Activated CD4-positive, alpha-beta memory T cell treated with anti-CD3 and anti-CD28 coated beads for 36 hours (primary cell): Measurements from ENCODE around the gene GGTA1. TPM values are rescaled to one million over a fixed set of nuclear protein-coding genes. Genes with fewer than 3 reads are reported as not detected.

ENCODE experiments used
- CTCF ChIA-PET: fragments of 350-600 bp; sonication (Branson Sonifier 250); formaldehyde crosslinking; loops from one replicate; lab custom pipeline; 2021; ENCODE audit warnings: antibody characterized with exemption, inconsistent platforms; lab: Charles Lee
- POLR2A ChIA-PET: fragments of 350-600 bp; sonication (Branson Sonifier 250); formaldehyde crosslinking; loops from one replicate; lab custom pipeline; 2021; ENCODE audit warnings: antibody characterized with exemption; lab: Charles Lee
- DNase-seq: peaks from one replicate; pipeline ENCODE4 v3.0.0-alpha.2; 2020
- H3K27ac Mint-ChIP-seq: one replicate; pipeline ENCODE4 v1.8.0; 2021; ENCODE audit warnings: mixed read lengths
- H3K27me3 Mint-ChIP-seq: one replicate; pipeline ENCODE4 v1.8.0; 2021; ENCODE audit warnings: mixed read lengths
- H3K36me3 Mint-ChIP-seq: one replicate; pipeline ENCODE4 v1.8.0; 2021; ENCODE audit warnings: mixed read lengths
- H3K4me1 Mint-ChIP-seq: one replicate; pipeline ENCODE4 v1.8.0; 2021; ENCODE audit warnings: low read depth, mixed read lengths
- H3K4me3 Mint-ChIP-seq: one replicate; pipeline ENCODE4 v1.8.0; 2021; ENCODE audit warnings: mild to moderate bottlenecking, mixed read lengths
- H3K9me3 Mint-ChIP-seq: one replicate; pipeline ENCODE4 v1.8.0; 2021; ENCODE audit warnings: mixed read lengths
- intact Hi-C: fragments of 100-400 bp; cut with micrococcal nuclease; formaldehyde crosslinking; loops from one replicate; pipeline ENCODE4 v1.15.1; 2023
- total RNA-seq, 2 experiments: library from RNA; stranded (reverse); gene quantifications; one replicate each; pipeline ENCODE4 v1.2.3, GENCODE V29; 2021

GGTA1 gene
- not detected for total RNA-seq

DNA sequence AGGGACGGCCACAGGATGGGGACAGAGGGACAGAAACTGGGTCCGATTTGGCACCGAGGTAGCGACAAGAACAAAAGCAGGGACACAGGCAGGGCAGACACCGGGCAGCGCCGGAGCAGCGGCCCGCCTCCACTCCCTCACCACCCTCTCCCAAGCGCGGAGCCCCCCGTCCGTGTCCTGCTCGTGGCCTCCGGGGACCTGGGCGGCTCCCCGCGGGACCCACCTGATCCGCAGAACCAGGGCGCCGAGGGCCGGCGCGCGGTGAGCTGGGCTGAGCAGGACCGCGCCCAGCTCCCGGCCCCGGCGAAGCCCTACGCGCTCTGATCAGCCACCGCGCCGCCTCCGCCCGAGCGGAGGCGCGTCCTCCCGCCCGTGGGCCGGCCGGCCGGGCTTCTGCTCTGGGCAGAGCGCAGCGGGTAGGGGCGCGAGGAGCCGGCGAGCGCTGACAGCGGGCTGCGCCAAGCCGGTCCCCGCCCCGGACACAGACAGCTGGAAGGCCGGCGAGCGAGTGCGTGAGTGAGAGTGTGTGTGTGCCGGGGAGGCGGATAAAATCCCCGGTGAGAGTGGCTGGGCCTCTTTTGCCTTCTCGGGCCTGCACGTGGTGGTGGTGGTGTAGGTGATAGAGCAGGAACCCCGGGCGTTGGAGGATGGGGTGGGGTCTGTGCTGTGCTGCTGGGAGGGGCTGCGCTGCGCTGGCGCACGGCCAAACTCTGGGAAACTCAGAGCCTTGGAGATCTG is at the start of gene GGTA1:
GGTA1 (minus strand) TSS at position 418 of the 738 bp plus-strand sequence. CDS start 31,922 bp downstream, outside the sequence.
- ChIA-PET CTCF (no interaction called here), POLR2A (no interaction called here)
- DNase-seq, result peak; percentile 19
- peaks cover 17% of the 10 kb centered on the region for H3K4me1 Mint-ChIP-seq
- H3K9me3 Mint-ChIP-seq, result peaks cover 5% of the 10 kb centered on the region
- no peaks in the 10 kb centered on the region for H3K36me3 Mint-ChIP-seq
- intact Hi-C loops, result loop anchor here (10.0 kb wide), 1 partner anchor 55 kb away; no protein-coding TSS in a partner anchor
- H3K4me3 Mint-ChIP-seq, result peak within 1 kb of the TSS; percentile 58
- H3K27me3 Mint-ChIP-seq, result peaks cover 55% of the 10 kb centered on the region
- H3K27ac Mint-ChIP-seq, result no peak within 1 kb of the TSS

DNA sequence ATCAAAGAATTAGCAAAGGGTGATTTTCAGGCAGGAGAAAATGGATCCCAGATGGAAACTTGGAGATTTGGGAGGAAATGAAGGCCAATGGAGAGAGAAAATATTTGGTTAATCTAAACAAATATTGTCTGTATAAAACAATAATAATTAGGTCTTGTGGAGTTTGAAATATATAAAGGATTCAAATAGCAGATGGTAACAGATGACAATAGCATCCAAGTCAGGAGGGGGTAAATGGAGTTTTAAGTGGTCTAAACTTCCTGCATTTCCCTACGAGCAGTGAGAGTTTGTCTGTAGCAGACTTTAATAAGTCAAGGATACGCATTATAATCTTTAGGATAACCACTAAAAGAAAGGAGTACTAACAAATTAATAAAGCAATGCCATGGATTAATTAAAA is 49.0 kb upstream of the GGTA1 start:
- Mint-ChIP-seq H3K36me3 (no peaks in the 10 kb centered on the region), H3K4me3 (no peak overlapping the region), H3K27ac (no peak overlapping the region), H3K27me3 (peaks cover 18% of the 10 kb centered on the region), H3K9me3 (no peaks in the 10 kb centered on the region), H3K4me1 (peaks cover 4% of the 10 kb centered on the region)
- no peak for DNase-seq
- CTCF ChIA-PET, result interaction anchor here (0.8 kb wide), 1 partner anchor 13 kb away, joined by 3 read pairs; no protein-coding TSS in a partner anchor
- POLR2A ChIA-PET, result no interaction called here
- intact Hi-C loops, result no loop called here

DNA sequence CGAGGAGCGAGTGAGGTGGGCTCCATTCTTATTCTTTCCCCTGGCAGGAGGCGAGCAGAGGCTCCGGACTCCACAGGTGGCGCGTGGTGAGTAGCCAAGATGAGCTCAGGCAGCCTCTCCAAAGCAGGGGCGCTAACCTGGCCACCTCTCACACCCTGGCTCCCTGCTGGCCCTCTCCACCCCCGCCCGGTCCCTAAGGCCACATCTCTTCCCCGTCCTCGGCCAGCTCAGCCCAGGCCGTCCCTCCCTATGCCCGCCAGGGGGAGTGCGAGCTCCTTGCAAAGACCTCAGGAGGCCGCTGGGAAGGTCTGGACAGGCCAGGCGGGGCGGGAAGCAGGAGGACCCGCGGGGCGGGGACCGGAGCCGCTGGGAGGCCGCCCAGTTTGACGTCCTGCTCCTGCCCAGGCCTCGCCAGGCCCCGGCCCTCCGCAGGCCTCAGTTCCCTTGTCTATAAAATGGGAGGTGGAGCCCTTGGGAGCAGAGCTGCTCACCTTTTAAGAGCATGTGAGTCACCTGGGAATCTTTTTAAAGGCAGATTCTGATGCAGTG is 46.3 kb upstream of the GGTA1 start:
- CTCF ChIA-PET, result interaction anchor here (0.6 to 2.7 kb wide), 30 partner anchors 9 to 805 kb away, joined by 3 to 17 read pairs (median 4); no protein-coding TSS in a partner anchor
- H3K36me3 Mint-ChIP-seq, result no peaks in the 10 kb centered on the region
- H3K27ac Mint-ChIP-seq, result no peak overlapping the region
- no peak overlapping the region for H3K4me3 Mint-ChIP-seq
- peaks cover under 1% of the 10 kb centered on the region for H3K4me1 Mint-ChIP-seq
- H3K9me3 Mint-ChIP-seq, result no peaks in the 10 kb centered on the region
- intact Hi-C loops, result loop anchor here (2.0 kb wide), 1 partner anchor 447 kb away; no protein-coding TSS in a partner anchor
- H3K27me3 Mint-ChIP-seq, result peaks cover 18% of the 10 kb centered on the region
- DNase-seq, result peak; percentile 79
- POLR2A ChIA-PET, result no interaction called here

DNA sequence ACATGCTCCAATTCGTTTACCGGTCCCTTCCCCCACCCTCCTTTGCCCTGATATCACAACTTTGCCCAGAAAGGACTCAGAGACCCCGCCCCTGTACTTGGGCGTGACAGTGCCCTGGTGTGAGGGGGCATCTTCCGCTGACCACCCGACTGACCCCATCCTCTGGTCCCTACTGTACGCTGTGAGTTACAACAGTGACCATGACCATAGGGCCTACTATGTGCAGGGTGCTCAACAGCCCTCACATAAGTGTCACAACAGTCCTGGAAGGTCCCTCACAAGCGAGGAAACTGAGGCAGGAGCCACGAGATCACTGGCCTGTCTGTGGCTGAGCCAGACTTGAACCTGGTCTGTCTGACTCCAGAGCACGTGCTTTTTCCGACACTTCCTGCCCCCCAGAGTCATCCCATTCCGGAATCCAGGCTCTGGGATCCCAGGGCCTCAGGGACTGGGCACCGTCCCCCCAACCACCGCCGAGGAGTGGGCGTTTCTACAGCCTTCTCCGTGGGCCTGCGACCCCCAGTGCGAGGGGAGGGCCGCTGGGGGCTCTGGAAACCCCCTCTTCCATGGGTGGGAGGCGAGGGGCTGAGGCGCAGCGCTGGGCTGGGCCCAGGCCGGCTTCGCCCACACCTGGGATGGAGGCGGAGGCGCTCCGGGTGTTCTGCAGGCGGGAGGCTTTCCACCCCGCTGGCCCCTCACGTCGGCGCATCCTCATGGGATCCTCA is 45.7 kb upstream of the GGTA1 start:
- peaks cover 16% of the 10 kb centered on the region for H3K27me3 Mint-ChIP-seq
- no peaks in the 10 kb centered on the region for H3K9me3 Mint-ChIP-seq
- intact Hi-C loops, result no loop called here
- no peak overlapping the region for H3K27ac Mint-ChIP-seq
- no peaks in the 10 kb centered on the region for H3K4me1 Mint-ChIP-seq
- no peak for DNase-seq
- no peak overlapping the region for H3K4me3 Mint-ChIP-seq
- H3K36me3 Mint-ChIP-seq, result no peaks in the 10 kb centered on the region
- ChIA-PET CTCF (interaction anchor here (0.6 to 2.7 kb wide), 26 partner anchors 8 to 805 kb away, joined by 3 to 17 read pairs (median 4); no protein-coding TSS in a partner anchor), POLR2A (no interaction called here)

DNA sequence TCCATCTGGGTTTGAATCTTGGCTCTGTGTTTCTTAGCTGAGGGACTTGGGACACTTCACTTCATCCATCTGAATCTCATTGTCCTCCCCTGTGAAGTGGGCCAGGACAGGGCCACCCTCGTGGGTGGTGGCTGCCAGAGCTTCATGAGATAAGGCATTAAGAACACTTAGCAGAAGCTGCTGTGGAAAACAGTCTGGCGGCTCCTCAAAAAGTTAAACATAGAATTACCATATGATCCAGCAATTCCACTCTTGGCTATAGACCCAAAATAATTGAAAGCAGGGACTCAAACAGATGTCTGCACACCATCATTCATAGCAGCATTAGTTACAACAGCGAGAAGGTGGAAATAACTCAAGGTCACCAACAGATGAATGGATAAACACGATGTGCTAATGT is 42.4 kb upstream of the GGTA1 start:
- Mint-ChIP-seq H3K36me3 (no peaks in the 10 kb centered on the region), H3K4me3 (no peak overlapping the region), H3K4me1 (no peaks in the 10 kb centered on the region), H3K27me3 (peaks cover 11% of the 10 kb centered on the region), H3K9me3 (no peaks in the 10 kb centered on the region), H3K27ac (no peak overlapping the region)
- ChIA-PET CTCF (interaction anchor here (0.7 kb wide), 1 partner anchor 8 kb away, joined by 3 read pairs; no protein-coding TSS in a partner anchor), POLR2A (no interaction called here)
- intact Hi-C loops, result no loop called here
- DNase-seq, result no peak

DNA sequence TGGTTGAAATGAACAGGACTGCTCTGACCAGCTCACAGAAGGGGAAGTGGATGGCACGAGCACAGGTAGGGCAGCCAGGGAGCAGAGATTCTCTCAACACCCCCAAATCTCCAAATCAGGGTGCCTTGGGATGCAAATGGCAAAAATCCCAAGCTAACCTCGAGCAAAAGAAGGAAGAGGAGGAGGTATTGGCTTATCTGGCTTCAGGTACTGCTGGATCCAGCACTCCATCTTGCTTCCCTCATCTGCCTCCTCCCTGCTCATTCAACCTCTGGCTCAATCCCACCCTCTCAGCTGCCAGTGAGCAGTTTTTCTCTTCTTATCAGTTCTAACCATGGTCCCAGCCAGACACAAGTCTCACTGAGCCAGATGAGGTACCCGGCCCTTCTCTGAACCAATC is 41.6 kb upstream of the GGTA1 start:
- CTCF ChIA-PET, result no interaction called here
- no peaks in the 10 kb centered on the region for H3K36me3 Mint-ChIP-seq
- no peaks in the 10 kb centered on the region for H3K9me3 Mint-ChIP-seq
- H3K4me3 Mint-ChIP-seq, result no peak overlapping the region
- intact Hi-C loops, result no loop called here
- no peaks in the 10 kb centered on the region for H3K4me1 Mint-ChIP-seq
- peaks cover 8% of the 10 kb centered on the region for H3K27me3 Mint-ChIP-seq
- DNase-seq, result no peak
- no peak overlapping the region for H3K27ac Mint-ChIP-seq
- POLR2A ChIA-PET, result no interaction called here

DNA sequence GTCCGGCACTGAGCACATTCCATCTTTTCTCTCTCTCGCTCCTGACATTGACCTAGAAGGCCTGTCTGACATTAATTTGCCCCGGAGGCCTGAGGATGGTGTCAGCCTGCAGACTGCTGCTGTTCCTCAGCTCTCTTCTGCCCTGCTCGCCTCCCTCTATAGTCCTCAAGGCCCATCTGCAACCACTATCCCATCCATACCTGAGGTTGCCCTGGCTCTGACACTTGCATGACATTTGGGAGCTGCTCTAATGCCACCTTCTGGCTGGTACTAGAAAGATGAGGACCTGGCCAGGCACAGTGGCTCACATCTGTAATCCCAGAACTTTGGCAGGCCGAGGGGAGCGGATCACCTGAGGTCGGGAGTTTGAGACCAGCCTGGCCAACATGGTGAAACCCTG is 38.6 kb upstream of the GGTA1 start:
- ChIA-PET POLR2A (interaction anchor here (0.7 kb wide), 1 partner anchor 8 kb away, joined by 3 read pairs; no protein-coding TSS in a partner anchor), CTCF (interaction anchor here (2.0 kb wide), 1 partner anchor 8 kb away, joined by 10 read pairs; no protein-coding TSS in a partner anchor)
- Mint-ChIP-seq H3K27ac (no peak overlapping the region), H3K27me3 (peaks cover 6% of the 10 kb centered on the region), H3K4me1 (no peaks in the 10 kb centered on the region), H3K9me3 (no peaks in the 10 kb centered on the region), H3K4me3 (no peak overlapping the region), H3K36me3 (no peaks in the 10 kb centered on the region)
- DNase-seq, result no peak
- intact Hi-C loops, result no loop called here

DNA sequence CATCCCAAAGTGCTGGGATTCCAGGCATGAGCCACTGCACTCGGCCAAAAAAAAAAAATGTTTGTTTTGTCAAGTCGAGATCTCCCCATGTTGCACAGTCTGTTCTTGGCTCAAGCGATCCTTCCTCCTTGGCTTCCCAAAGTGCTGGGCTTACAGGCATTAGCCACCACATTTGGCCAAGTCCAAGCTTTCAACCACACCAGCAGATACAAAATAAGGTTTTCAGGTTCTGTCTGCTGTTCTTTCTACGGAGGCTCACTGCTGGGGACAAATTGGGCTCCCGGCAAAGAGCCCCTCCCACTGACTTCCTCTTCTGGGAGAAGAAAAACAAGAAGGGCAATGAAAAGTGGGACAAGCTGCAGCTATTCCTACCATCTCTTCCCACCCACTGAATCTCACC is 37.6 kb upstream of the GGTA1 start:
- DNase-seq, result no peak
- Mint-ChIP-seq H3K4me3 (no peak overlapping the region), H3K4me1 (no peaks in the 10 kb centered on the region), H3K27ac (no peak overlapping the region), H3K27me3 (peaks cover 6% of the 10 kb centered on the region), H3K9me3 (no peaks in the 10 kb centered on the region), H3K36me3 (no peaks in the 10 kb centered on the region)
- POLR2A ChIA-PET, result no interaction called here
- intact Hi-C loops, result no loop called here
- CTCF ChIA-PET, result interaction anchor here (2.0 kb wide), 1 partner anchor 9 kb away, joined by 10 read pairs; no protein-coding TSS in a partner anchor

DNA sequence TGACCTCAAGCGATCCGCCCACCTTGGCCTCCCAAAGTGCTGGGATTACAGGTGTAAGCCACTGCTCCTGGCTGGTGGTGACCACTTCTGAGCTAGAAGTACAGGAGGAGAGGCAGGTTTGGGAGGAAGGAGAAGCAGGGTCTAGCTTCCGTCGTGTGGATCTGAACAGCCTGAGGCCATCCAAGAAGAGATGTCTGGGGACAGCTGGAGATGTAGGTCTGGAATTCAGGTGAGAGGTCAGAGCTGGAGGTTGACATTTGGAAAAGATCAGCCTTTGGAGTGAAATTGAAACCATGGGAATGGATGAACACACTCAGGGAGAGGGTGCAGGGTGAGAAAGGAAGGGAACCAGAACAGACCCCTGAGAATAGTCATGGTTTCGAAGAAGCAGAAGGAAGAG is 33.2 kb upstream of the GGTA1 start:
- Mint-ChIP-seq H3K9me3 (no peaks in the 10 kb centered on the region), H3K36me3 (no peaks in the 10 kb centered on the region), H3K27me3 (peaks cover 8% of the 10 kb centered on the region), H3K27ac (no peak overlapping the region), H3K4me1 (no peaks in the 10 kb centered on the region), H3K4me3 (no peak overlapping the region)
- intact Hi-C loops, result no loop called here
- ChIA-PET CTCF (no interaction called here), POLR2A (no interaction called here)
- no peak for DNase-seq

DNA sequence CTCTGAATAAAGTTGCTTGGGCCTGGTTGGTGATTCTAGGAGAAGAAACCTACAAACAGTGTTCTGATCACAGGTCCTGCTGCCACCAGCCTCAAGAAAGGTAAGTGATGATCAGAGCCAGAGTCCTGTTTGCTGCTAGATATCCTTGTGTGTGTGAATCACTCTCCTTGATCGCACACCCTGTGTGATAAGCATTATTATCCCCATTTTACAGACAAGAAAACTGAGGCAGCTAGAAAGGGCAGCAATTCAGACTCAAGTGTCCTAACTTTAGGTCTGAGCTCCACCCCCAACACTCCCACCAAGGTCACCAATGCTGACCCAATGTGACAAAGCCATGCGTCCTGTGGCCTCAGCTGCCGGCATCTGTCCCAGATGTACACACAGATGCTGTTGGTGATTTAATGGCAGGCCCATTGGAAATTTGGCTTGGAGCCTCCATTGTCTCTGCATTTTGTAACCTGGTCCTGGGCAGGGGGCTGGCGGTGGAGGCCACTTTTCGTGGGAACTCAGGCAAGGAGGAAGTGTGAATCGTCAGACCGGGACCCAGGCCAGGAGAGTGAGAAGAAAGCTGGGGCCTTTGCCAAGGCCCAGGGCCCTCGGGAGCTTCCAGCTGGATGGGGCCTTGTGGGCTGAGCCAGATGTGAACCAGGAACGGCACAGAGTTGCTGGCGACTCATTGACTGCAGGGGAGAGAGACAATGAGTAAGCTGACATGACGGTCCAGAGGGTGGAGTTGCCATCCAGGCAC is 29.8 kb upstream of the GGTA1 start:
- intact Hi-C loops, result no loop called here
- Mint-ChIP-seq H3K9me3 (no peaks in the 10 kb centered on the region), H3K4me3 (no peak overlapping the region), H3K27me3 (peaks cover 12% of the 10 kb centered on the region), H3K27ac (no peak overlapping the region), H3K4me1 (no peaks in the 10 kb centered on the region), H3K36me3 (no peaks in the 10 kb centered on the region)
- DNase-seq, result no peak
- ChIA-PET CTCF (interaction anchor here (1.2 kb wide), 1 partner anchor 21 kb away, joined by 3 read pairs; no protein-coding TSS in a partner anchor), POLR2A (no interaction called here)

DNA sequence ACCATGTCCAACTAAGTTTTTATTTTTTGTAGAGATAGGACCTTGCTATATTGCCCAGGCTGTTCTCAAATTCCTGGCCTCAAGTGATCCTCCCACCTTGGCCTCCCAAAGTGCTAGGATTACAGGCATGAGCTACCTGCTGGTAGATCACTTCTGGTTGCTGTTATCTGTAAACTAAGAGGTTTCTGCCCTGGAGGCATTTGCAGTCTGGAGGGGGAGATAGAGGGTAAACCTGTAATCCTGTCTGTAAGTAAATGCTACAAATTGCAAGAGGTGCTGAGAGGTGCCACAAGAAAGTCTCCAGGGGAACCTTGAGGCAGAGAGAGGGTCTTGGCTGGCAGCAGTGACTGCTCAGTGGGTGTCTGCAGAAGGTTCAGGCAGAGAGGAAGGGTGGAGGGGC is 29.0 kb upstream of the GGTA1 start:
- Mint-ChIP-seq H3K4me1 (no peaks in the 10 kb centered on the region), H3K9me3 (no peaks in the 10 kb centered on the region), H3K4me3 (no peak overlapping the region), H3K27me3 (peaks cover 11% of the 10 kb centered on the region), H3K36me3 (no peaks in the 10 kb centered on the region), H3K27ac (no peak overlapping the region)
- CTCF ChIA-PET, result interaction anchor here (1.1 kb wide), 1 partner anchor 17 kb away, joined by 5 read pairs; no protein-coding TSS in a partner anchor
- intact Hi-C loops, result no loop called here
- POLR2A ChIA-PET, result no interaction called here
- DNase-seq, result no peak
